H1 (cell line): ENCODE measurements around the gene GINS2. TPM values are rescaled to one million over a fixed set of nuclear protein-coding genes. Genes with fewer than 3 reads are reported as not detected.

ENCODE experiments used
- ASH2L ChIP-seq: fragments of 200-600, 300-600 bp; sonication (generic); IDR thresholded peaks from one replicate; pipeline ENCODE4 v1.7.1; 2017; ENCODE audit warnings: low read length
- BRCA1 ChIP-seq: IDR thresholded peaks from 2 replicates; pipeline ENCODE4 v1.6.1; 2012; ENCODE audit warnings: low read depth, low read length, improper control_type of control experiment
- EP300 ChIP-seq, 2 experiments: IDR thresholded peaks; 1 replicate in 1 of 2; 2 replicates in 1 of 2; pipeline ENCODE4 v1.6.1; 2011 to 2012; ENCODE audit warnings: low read depth in 2 of 2, low read length in 2 of 2, mild to moderate bottlenecking in 2 of 2, borderline replicate concordance in 1 of 2, inconsistent platforms in 1 of 2, moderate library complexity in 1 of 2
- HDAC2 ChIP-seq, 2 experiments: fragments of 300-600 bp in 1 of 2; sonication (generic) in 1 of 2; IDR thresholded peaks; 2 replicates each; pipeline ENCODE4 v1.6.1; 2011 to 2012; ENCODE audit warnings: low read depth in 2 of 2, low read length in 2 of 2, mild to moderate bottlenecking in 2 of 2, moderate library complexity in 2 of 2, borderline replicate concordance in 1 of 2, inconsistent platforms in 1 of 2
- NRF1 ChIP-seq: IDR thresholded peaks from 2 replicates; pipeline ENCODE4 v1.6.1; 2011; ENCODE audit warnings: mild to moderate bottlenecking, low read depth, low read length, improper control_type of control experiment
- RNF2 ChIP-seq: fragments of 200-900, 300-1000 bp; sonication (generic); IDR thresholded peaks from 2 replicates; pipeline ENCODE4 v1.7.1; 2016; ENCODE audit warnings: borderline replicate concordance, low read depth, mild to moderate bottlenecking, antibody characterized with exemption, low read length; ENCODE audit not compliant: poor library complexity, severe bottlenecking; ENCODE audit errors: missing control alignments
- SAP30 ChIP-seq: fragments of 300-600 bp; sonication (generic); IDR thresholded peaks from 2 replicates; pipeline ENCODE4 v1.7.1; 2012; ENCODE audit warnings: low read length, moderate library complexity, mild to moderate bottlenecking, inconsistent platforms; ENCODE audit not compliant: insufficient read depth, insufficient replicate concordance
- TAF1 ChIP-seq: IDR thresholded peaks from 2 replicates; pipeline ENCODE4 v1.6.1; 2011; ENCODE audit warnings: mild to moderate bottlenecking, low read depth, low read length
- polyA plus RNA-seq, 7 experiments: library from polyadenylated mRNA; depleted of rRNA in 3 of 7; stranded (reverse) in 5 of 7; unstranded in 2 of 7; fragments of >200 nt in 5 of 7; fragments of 200-250 nt in 2 of 7; gene quantifications; 1 replicate in 5 of 7; 2 replicates in 1 of 7; 4 replicates in 1 of 7; pipeline versions ENCODE4 v1.2.1 to v1.2.3, GENCODE V29; 2011 to 2013; ENCODE audit warnings: missing spikeins in 2 of 7, mixed read lengths in 2 of 7
- total RNA-seq: library from RNA; stranded (reverse); fragmentation: NEBNext Ultra II Directional; extraction: Animal tissue kit (Norgen Biotek cat#: 25700); gene quantifications from 2 replicates; pipeline ENCODE4 v1.2.1, GENCODE V29; 2021

GINS2 gene
- total and polyA plus RNA-seq, 2 of the 8 experiments (the other 6 are each of a cell fraction or from before 2014, with no cell fraction given) = 29.4 to 59.1 TPM

DNA sequence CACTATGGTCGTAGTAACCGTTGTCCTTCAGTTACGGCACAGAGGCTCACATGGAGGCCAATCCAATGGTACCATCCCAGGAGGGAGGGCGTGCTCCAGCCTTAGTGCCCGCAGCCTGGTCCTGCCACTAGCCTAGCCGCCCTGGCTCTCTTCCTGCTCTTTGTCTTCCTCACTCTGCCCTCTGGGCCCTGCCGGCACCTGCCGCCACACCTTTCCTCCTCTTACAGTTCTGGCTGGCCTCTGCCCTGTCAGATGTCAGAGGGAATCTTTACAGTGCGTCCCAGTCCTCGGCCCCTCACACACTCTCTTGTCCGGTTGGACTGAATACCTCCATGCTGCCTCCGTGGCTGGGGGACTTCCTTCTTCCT is 23.4 kb downstream of the GINS2 start (continued):
- TF ChIP-seq NRF1 (no peak), HDAC2 (IDR thresholded peaks at IDR 0.05; ENCODE audit: borderline replicate concordance in 1 of 2, low read depth in 2 of 2, low read length in 2 of 2) (no peak), ASH2L (no peak), SAP30 (no peak), EP300 (IDR thresholded peaks at IDR 0.05; ENCODE audit: borderline replicate concordance in 1 of 2, low read depth in 2 of 2, low read length in 2 of 2) (no peak), RNF2 (no peak), BRCA1 (no peak), TAF1 (no peak)
